ENCODE results near the gene CDHR2.

CDHR2 gene

DNA sequence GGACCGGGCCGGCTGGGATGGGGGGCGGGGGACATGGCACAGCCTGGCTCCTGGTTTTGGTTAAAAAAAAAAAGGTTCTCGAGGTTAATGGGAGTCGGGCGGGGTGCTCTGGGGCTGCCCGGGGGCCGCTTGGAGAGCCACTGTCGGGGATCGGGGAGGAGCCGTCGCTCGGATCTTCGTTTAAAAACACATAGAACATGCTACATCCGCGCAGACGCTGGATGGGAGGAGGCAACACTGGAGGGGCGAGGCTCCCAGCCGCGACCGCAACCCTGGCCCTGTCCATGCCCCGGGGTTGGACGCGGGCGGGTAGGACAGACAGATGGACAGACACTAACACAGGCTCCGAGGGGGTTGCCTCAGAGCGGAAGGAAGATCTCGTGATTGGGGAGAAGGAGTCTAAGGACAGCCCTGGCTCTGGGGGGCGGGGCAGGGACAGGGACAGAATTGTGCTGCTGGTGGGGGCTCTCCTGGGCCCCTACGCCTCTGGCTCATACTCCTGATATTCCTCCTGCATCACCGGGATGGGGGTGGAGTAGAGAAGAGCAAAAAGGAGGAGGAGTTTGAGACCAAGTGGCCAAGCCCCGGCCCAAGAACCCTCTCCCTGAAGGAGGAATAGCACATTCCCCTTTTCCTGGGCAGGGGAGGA, 71.3 kb downstream of the CDHR2 start:
- no peak for DNase-seq (ENCODE audit: low read depth in 2 of 2)

GRCh38 chr5:176621661-176622079, 72.5 kb downstream of the CDHR2 start:
- DNase-seq (ENCODE audit: low read depth in 2 of 2) = no peak

GRCh38 chr5:176624142-176624541, 75.0 kb downstream of the CDHR2 start:
- no peak for DNase-seq (ENCODE audit: low read depth in 2 of 2)

GRCh38 chr5:176624938-176625337, 75.8 kb downstream of the CDHR2 start:
- no peak for DNase-seq (ENCODE audit: low read depth in 2 of 2)

DNA sequence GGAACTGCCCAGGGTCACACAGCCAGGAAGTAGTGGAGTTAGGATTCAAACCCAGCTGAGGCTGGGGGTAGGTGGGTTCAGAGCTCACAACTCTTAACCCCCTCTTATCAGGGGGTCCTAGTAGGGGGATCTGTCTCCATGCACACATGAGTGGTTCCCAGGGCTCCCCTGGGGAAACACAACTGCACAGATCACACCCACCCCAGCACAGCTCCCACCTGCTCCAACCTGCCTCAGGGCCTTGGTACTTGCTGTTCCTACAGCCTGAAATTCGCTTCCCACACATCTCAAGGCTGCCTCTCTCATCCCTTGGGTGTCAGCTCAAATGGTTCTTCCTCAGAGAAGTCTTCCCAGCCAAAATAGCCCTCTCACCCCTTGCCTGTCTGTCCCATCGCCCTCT, 76.4 kb downstream of the CDHR2 start:
- no peak for DNase-seq (ENCODE audit: low read depth in 2 of 2)

DNA sequence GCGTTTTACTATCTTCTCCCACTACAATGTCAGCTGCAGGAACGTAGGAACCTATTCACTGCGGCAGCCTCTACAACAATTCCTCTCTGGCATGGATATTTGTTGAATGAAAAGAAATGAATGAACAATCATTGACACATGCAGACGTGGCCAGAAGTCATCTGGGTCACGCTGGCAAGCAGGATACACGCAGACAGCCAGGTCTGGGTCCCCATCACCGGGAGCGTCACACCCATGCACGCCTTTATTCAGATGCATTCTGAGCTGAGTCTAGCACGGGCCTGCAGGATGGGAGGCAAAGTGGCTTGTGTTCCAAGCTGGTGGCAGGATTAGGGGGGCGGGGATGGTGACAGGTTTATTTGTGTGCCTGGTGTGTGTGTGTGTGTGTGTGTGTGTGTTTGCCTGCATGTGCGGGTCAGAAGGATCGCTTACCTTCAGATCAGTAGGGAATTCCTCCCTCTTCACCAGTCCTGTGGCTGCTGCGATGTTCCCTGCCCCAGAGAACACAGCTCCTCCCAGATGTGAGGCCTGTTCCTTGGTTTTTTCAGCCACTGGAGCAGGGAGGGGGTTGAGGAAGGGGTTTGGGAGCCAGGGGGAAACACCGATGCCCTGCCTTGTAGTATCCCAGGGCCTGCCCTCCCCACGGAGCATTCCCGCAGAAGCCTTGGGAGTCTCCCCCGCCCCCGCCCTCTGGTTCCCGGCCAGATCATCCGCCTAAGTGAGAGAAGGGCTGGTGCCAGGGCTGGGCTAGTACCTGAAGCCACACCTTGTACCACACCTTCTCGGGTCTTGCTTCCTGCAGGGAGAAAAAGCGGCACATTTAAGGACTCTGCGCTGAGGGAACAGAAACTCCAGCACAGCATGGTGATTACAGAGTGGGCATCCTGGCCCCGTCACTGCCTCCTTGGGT, 77.1 kb downstream of the CDHR2 start:
- no peak for DNase-seq (ENCODE audit: low read depth in 2 of 2)

GRCh38 chr5:176626876-176627236, 77.7 kb downstream of the CDHR2 start:
- no peak for DNase-seq (ENCODE audit: low read depth in 2 of 2)

DNA sequence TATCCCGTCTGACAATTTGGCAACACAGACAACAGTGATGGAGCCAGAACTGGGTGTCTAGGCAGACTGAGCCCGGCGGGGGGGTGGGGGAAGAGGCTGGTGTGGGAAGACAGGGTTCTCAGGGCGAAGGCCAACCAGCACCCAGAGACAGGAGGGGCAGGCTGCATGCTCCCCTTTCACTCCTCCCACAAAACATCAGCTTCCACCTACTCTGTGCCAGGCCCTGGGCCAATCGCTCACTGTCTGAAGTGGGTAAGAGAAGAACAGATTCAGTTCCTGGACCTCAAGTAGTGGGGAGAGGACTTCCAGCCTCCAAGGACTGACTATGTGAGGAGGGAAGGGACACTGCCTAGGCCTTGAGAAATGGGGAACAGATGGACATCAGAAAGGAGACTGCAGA, 78.4 kb downstream of the CDHR2 start:
- DNase-seq (ENCODE audit: low read depth in 2 of 2) = no peak

DNA sequence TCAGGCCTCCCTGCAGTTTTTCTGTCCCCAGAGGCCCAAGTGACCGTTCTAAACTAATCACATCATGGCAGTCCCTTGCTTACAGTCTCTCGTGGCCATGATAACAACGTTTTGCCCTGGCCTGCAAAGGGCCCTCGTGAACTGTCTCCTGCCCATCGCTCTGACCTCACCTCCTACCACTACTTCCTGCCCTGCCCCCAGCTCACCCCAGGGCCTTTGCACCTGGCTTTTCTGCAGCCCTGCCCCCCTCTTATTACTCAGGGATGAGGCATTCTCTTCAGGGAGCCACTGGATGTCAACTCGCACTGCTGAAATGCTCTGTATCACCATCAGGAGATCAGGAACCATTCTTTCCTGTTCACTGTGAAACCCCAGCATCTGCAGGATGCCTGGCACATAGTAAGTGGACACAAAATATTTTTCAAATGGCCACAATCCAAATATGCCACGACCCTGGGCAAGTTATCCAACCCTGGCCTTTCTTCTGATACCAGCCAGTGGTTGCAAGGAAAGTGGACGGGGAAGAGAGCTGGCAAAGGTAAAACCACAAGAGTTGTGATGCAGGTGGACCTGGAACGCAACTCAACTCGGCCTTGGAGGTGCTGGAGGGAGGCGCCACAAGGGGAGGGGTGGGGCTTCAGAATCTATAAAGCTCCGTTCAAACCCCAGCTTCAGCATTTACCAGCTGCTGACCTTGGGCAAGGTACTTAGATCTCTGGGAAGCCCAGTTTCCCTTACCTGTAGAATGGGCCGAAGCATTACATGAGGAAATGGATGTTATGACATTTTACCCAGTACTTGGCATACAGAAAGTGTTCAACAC, 79.5 kb downstream of the CDHR2 start:
- DNase-seq (ENCODE audit: low read depth in 2 of 2) = no peak

- no peak for DNase-seq (ENCODE audit: low read depth in 2 of 2)
Measured at GRCh38 chr5:176629317-176629852, 80.2 kb downstream of the CDHR2 start.

- DNase-seq (ENCODE audit: low read depth in 2 of 2) = peak; percentile 46 to 48
Measured at GRCh38 chr5:176629853-176630680, 80.9 kb downstream of the CDHR2 start, which contains the start of the genes EIF4E1B and SNCB. Gene EIF4E1B (plus strand): TSS chr5:176630675. CDS start chr5:176642788, 12,113 bp downstream. Gene SNCB (minus strand): TSS chr5:176630534. CDS start chr5:176629654, 880 bp downstream.

- no peak for DNase-seq (ENCODE audit: low read depth in 2 of 2)
Measured at GRCh38 chr5:176630681-176631222, 81.6 kb downstream of the CDHR2 start.

- no peak for DNase-seq (ENCODE audit: low read depth in 2 of 2)
Measured at GRCh38 chr5:176631383-176632200, 82.5 kb downstream of the CDHR2 start.

- DNase-seq (ENCODE audit: low read depth in 2 of 2) = no peak
Measured at GRCh38 chr5:176632745-176633144, 83.6 kb downstream of the CDHR2 start.

GRCh38 chr5:176633598-176633997, 84.5 kb downstream of the CDHR2 start:
- no peak for DNase-seq (ENCODE audit: low read depth in 2 of 2)

DNA sequence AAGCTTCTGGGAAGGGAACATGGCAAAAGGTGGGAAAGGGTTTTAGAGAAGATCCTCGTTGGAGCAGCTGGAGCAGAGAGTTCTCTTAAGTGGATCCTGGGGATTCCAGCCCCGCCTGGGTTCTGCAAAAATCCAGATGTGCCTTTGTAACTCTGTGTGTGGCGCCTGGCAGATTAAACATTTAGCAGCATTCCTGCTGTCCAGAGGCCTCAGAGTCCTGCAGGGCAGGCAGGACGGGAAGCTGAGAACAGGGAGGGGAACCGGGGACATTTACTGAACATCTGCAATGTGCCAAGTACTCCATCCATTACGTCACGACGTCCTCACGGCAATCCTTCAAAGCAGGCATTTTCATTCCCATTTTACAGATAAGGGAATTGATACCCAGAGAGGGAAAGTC, 87.3 kb downstream of the CDHR2 start:
- DNase-seq (ENCODE audit: low read depth in 2 of 2) = no peak

- no peak for DNase-seq (ENCODE audit: low read depth in 2 of 2)
Measured at GRCh38 chr5:176637556-176637955, 88.4 kb downstream of the CDHR2 start.

DNA sequence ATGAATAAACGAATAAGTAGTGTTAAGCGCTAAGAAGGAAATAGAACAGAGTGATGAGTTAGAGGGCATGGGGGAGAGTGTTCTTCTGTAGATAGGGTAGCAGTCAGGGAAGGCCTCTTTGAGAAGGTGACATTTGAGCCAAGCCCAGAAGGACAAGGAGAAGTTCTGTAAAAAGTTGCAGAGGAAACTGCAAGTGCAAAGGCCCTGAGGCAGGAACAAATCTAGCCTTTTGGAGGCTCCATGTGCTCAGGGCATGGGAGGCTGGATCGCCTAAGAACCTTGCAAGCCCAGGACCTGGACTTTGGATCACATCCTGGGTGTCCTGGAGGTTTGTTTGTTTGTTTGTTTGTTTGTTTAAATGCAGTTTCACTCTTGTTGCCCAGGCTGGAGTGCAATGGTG, 89.3 kb downstream of the CDHR2 start:
- no peak for DNase-seq (ENCODE audit: low read depth in 2 of 2)

GRCh38 chr5:176639208-176639607, 90.1 kb downstream of the CDHR2 start:
- no peak for DNase-seq (ENCODE audit: low read depth in 2 of 2)

DNA sequence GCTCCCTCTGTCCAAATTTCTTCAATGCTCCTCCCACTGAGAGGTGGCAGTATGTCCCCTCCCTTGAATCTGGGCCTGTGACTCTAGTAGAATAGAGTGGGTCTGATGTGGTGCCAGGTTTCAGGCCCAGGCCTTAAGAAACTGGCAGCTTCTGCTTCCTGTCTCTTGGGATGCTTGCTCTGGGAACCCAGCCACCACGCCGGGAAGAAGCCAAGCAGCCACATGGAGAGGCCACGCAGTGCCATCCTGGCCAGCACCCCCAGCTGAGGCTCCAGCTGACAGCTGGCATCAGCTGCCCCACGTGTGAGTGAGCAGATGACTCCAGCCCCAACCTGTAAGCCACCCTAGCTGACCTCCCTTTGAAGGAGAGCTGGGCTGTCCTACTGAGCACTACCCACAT, 90.8 kb downstream of the CDHR2 start:
- no peak for DNase-seq (ENCODE audit: low read depth in 2 of 2)

Data from stimulated activated CD4-positive, alpha-beta T cell treated with anti-CD3 and anti-CD28 coated beads, Interleukin-4, amount 100 ng/mL, for 48 hours (primary cell).